ENCODE data around the gene OR5V1.

DNA sequence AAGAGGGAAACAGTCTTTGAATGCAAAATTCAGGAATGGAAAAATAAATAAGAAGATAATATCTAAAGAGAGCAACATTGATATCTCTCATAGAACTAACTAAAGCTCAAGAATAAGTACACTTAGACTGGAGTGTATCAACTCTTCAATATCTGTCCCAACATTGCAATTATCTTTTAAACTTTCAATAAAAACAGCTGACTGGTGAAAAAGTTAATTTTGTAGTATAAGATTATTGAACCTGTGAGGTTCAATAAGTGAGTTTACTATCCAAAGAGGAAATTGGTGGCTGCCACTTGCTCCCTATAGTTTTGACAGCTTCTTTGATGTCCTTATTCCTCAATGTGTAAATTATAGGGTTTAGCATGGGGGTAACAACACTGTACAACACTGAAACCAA, 13.7 kb downstream of the OR5V1 start:
- TF ChIP-seq EP300 (IDR thresholded peaks at IDR 0.05; ENCODE audit: borderline replicate concordance) (no peak), YY1 (IDR thresholded peaks at IDR 0.05; ENCODE audit: low read depth) (no peak), TAF1 (IDR thresholded peaks at IDR 0.05; ENCODE audit: low read depth) (no peak), FOXM1 (IDR thresholded peaks at IDR 0.05; ENCODE audit: borderline replicate concordance, low read depth) (no peak), TCF12 (IDR thresholded peaks at IDR 0.05; ENCODE audit: low read depth) (no peak), CREB1 (IDR thresholded peaks at IDR 0.05; ENCODE audit: low read depth) (no peak), RAD21 (IDR thresholded peaks at IDR 0.05; ENCODE audit: low read depth) (no peak), NFIC (IDR thresholded peaks at IDR 0.05) (no peak)
- TF ChIP-seq, protein P1, sequence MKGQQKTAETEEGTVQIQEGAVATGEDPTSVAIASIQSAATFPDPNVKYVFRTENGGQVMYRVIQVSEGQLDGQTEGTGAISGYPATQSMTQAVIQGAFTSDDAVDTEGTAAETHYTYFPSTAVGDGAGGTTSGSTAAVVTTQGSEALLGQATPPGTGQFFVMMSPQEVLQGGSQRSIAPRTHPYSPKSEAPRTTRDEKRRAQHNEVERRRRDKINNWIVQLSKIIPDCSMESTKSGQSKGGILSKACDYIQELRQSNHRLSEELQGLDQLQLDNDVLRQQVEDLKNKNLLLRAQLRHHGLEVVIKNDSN (IDR thresholded peaks at IDR 0.05) = no peak
- TF ChIP-seq, protein P2, sequence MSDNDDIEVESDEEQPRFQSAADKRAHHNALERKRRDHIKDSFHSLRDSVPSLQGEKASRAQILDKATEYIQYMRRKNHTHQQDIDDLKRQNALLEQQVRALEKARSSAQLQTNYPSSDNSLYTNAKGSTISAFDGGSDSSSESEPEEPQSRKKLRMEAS (IDR thresholded peaks at IDR 0.05) = no peak
- TF ChIP-seq, protein P3, sequence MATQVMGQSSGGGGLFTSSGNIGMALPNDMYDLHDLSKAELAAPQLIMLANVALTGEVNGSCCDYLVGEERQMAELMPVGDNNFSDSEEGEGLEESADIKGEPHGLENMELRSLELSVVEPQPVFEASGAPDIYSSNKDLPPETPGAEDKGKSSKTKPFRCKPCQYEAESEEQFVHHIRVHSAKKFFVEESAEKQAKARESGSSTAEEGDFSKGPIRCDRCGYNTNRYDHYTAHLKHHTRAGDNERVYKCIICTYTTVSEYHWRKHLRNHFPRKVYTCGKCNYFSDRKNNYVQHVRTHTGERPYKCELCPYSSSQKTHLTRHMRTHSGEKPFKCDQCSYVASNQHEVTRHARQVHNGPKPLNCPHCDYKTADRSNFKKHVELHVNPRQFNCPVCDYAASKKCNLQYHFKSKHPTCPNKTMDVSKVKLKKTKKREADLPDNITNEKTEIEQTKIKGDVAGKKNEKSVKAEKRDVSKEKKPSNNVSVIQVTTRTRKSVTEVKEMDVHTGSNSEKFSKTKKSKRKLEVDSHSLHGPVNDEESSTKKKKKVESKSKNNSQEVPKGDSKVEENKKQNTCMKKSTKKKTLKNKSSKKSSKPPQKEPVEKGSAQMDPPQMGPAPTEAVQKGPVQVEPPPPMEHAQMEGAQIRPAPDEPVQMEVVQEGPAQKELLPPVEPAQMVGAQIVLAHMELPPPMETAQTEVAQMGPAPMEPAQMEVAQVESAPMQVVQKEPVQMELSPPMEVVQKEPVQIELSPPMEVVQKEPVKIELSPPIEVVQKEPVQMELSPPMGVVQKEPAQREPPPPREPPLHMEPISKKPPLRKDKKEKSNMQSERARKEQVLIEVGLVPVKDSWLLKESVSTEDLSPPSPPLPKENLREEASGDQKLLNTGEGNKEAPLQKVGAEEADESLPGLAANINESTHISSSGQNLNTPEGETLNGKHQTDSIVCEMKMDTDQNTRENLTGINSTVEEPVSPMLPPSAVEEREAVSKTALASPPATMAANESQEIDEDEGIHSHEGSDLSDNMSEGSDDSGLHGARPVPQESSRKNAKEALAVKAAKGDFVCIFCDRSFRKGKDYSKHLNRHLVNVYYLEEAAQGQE (IDR thresholded peaks at IDR 0.05; ENCODE audit: low read depth) = no peak

All from Ishikawa (cell line).